Measurements from ENCODE around the gene LPP.

Gene LPP

DNA sequence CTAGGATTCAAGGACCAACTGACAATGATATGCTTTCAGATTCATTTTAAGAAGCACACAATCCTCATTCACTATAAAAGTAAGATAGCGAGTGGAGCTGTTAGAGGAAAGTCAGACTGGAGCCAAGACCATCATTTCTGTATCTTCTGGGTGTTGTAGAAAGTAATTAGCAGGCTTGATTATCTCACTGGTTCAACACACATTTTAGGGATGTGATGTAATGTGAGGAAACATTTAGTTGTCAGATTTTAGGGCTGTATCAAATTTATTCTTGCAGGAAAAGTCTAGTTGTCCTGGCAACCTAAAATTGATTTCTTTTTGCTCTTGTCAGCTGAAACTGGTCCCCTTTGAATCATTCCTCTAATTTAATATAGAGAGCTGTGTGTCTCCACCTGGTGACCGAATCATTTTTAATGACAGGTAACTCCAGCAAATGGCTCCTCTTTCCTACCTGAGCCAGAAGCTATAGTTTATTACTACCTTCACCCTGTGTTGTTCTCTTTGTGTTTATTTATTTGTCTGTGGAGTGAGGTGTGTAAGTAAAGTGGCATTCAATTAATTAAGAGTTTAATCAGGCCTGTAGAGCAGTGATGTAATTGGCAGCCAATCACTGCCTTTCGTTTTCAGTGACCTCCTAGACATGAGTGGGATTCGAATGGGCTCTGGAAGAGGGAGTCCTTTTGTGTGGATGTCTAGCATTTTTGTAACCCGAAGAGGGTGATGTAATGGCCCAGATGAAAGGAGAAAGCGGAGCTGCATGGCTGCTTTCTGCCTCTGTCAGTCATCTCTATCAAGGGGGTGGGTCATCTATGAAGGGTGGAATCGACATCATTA lies 125.8 kb downstream of the LPP start:
- in situ Hi-C loops (cut with HindIII; ENCODE audit: low sequenced_read_pairs), result no loop called here
- TF ChIP-seq, protein P1, sequence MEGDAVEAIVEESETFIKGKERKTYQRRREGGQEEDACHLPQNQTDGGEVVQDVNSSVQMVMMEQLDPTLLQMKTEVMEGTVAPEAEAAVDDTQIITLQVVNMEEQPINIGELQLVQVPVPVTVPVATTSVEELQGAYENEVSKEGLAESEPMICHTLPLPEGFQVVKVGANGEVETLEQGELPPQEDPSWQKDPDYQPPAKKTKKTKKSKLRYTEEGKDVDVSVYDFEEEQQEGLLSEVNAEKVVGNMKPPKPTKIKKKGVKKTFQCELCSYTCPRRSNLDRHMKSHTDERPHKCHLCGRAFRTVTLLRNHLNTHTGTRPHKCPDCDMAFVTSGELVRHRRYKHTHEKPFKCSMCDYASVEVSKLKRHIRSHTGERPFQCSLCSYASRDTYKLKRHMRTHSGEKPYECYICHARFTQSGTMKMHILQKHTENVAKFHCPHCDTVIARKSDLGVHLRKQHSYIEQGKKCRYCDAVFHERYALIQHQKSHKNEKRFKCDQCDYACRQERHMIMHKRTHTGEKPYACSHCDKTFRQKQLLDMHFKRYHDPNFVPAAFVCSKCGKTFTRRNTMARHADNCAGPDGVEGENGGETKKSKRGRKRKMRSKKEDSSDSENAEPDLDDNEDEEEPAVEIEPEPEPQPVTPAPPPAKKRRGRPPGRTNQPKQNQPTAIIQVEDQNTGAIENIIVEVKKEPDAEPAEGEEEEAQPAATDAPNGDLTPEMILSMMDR (IDR thresholded peaks at IDR 0.05; ENCODE audit: low read depth, low read length, missing control alignments), result no peak
- no peak overlapping the region for H3K4me3 ChIP-seq (ENCODE audit: low read depth, low read length)
- DNase-seq (ENCODE audit: low read depth), result no peak

DNA sequence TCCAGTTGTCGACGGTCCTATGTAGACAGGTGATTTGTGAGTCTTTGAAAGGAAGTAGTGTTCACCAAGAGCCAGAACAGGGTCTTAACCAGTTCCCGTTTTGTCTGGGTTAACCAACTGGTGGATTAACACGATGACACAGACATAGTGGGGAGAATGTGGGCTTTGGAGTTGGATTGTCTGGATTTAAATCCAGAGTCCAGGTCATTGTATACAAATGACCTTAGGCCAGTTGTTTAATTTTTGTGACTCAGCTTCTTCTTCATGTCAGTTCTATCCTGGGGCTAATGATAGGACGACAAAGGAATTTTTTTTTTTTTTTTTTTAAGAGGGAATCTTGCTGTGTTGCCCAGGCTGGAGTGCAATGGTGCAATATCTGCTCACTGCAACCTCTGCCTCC lies 126.7 kb downstream of the LPP start:
- TF ChIP-seq, protein P1 (IDR thresholded peaks at IDR 0.05; ENCODE audit: low read depth, low read length, missing control alignments), result no peak
- in situ Hi-C loops (cut with HindIII; ENCODE audit: low sequenced_read_pairs), result no loop called here
- DNase-seq (ENCODE audit: low read depth), result no peak
- no peak overlapping the region for H3K4me3 ChIP-seq (ENCODE audit: low read depth, low read length)

DNA sequence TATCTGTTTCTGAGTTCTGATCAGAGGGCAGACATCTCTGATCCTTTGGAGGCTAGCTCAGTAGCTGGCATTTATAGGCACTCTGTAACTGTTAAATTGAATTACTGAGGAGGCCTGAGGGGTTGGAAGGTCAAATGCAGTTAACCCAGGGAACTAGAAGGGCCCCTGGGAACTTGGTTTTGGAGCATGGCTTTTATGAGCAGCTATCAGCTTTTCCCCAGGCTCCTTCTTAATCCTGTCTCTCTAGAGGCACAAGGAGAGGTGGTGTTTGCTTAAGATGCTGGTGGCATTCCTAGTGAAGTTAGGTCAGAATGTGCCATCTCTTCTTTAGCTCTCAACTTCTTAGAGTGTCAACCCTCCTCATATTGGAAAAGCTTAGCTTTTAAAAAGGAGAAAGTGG lies 128.9 kb downstream of the LPP start:
- TF ChIP-seq, protein P1 (IDR thresholded peaks at IDR 0.05; ENCODE audit: low read depth, low read length, missing control alignments), result no peak
- in situ Hi-C loops (cut with HindIII; ENCODE audit: low sequenced_read_pairs), result no loop called here
- H3K4me3 ChIP-seq (ENCODE audit: low read depth, low read length), result no peak overlapping the region
- no peak for DNase-seq (ENCODE audit: low read depth)

DNA sequence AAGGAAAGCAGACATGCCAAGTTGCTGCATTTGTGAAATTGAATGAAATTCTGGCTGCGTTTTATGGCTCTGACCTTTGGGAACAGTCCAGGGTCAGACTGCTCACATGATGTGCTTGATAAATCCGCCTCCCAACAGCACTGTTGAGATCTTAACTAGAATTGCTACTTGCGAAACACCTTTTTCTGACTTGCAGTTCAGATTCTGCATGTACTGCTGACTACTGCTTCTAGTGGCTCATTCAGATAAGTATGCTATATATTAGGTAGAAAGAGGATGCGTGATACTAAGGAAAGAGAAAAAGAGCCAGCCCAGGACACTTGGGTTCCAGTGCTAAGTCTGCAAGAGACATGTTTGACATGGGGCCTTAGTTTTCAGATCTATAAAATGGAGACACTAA lies 129.4 kb downstream of the LPP start:
- in situ Hi-C loops (cut with HindIII; ENCODE audit: low sequenced_read_pairs), result no loop called here
- TF ChIP-seq, protein P1 (IDR thresholded peaks at IDR 0.05; ENCODE audit: low read depth, low read length, missing control alignments), result peak; percentile 7
- no peak for DNase-seq (ENCODE audit: low read depth)
- no peak overlapping the region for H3K4me3 ChIP-seq (ENCODE audit: low read depth, low read length)

DNA sequence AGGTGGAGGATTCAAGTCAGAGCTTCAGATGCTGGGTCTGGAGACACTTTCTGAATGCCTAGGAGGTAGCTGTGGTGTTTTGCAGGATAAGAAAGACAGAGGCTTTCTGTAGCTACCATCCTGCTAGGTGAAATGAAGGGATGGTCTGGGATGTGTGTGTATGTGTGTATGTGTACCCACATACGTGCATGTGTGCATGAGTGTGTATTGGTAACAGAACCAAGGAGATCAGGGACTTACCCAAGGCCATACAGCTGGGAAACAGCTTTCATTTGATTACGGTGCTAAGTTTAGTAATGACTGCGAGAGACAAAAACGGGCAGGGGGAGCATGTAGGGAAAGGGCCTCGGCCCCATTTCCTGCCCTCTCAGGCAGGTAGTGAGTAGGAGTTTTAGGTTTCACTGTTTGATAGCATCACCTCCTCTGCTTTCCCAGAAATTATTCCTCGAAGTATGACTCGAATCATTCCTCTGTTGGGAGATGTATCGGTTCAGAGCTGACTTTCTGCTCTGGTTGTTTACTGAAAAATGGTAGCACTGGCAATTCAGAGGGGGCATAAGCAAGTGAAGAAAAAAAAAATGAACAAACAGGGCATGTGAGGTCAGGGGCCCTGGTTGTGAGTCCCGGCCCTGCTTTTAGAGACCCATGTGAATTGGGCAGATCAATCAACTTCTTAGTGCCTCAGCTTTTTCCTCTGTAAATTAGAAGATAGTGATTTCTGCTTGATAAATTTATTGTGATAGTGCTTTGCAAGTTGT lies 130.7 kb downstream of the LPP start:
- no peak for DNase-seq (ENCODE audit: low read depth)

DNA sequence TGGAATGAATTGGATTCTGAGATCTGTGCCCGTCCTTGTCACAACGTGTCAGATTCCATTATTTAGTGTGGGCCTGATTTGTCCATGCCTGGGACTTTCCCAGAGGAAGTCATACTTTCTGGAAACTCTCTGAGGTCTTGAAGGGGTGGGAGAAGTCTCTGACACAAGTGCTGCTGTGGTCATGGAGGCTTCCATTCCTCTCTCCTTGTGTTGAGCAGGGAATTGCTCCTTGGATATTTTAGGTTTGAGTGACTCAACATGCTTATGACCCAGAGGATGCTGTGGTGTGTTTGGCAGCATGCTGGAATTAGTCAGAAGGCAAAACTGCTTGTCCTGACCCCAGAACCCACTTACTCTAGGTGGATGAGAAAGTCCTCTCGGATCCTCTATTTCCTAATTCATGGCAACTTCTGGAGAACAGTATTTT lies 132.1 kb downstream of the LPP start:
- DNase-seq (ENCODE audit: low read depth), result peak; percentile 98
- TF ChIP-seq, protein P1 (IDR thresholded peaks at IDR 0.05; ENCODE audit: low read depth, low read length, missing control alignments), result no peak
- in situ Hi-C loops (cut with HindIII; ENCODE audit: low sequenced_read_pairs), result loop anchor here (5.0 kb wide), 1 partner anchor 539 kb away; the partner anchor contains the start of gene BCL6
- no peak overlapping the region for H3K4me3 ChIP-seq (ENCODE audit: low read depth, low read length)

More for the DNA sequence above, 130.7 kb downstream of the LPP start:
- in situ Hi-C loops (cut with HindIII; ENCODE audit: low sequenced_read_pairs), result loop anchor here (5.0 kb wide), 1 partner anchor 537 kb away; the partner anchor contains the start of gene BCL6
- TF ChIP-seq, protein P1 (IDR thresholded peaks at IDR 0.05; ENCODE audit: low read depth, low read length, missing control alignments), result no peak
- H3K4me3 ChIP-seq (ENCODE audit: low read depth, low read length), result no peak overlapping the region
